HCT116 (cell line): ENCODE measurements around the gene RHOT1. TPM values are rescaled to one million over a fixed set of nuclear protein-coding genes. Genes with fewer than 3 reads are reported as not detected.

Source experiments
- ATAC-seq: fragments of 200-7000 bp; cut with Tn5 transposase; 2 replicates; pipeline ENCODE4 v1.9.1; 2020; ENCODE audit warnings: mild to moderate bottlenecking, moderate library complexity
- BruUV-seq: library from RNA; stranded (reverse); fragments of 400-500 nt; replicated peaks from 2 replicates; lab custom pipeline; 2021; lab: Mats Ljungman, UMichigan
- CTCF ChIA-PET: fragments of 300-600 bp; sonication (Branson Sonifier 250); formaldehyde crosslinking; loops from one replicate; lab custom pipeline; 2021; ENCODE audit warnings: antibody characterized with exemption; lab: Charles Lee
- POLR2A ChIA-PET: fragments of 300-600, 350-600 bp; sonication (Branson Sonifier 250); formaldehyde crosslinking; loops from one replicate; lab custom pipeline; 2021; ENCODE audit warnings: antibody characterized with exemption; lab: Charles Lee
- RAD21 ChIA-PET, 2 experiments: fragments of 300-600 bp; sonication (Branson Sonifier 250); formaldehyde crosslinking; loops; one replicate each; lab custom pipeline; 2023; ENCODE audit warnings: low total read pairs in 2 of 2; ENCODE audit not compliant: uncharacterized antibody in 2 of 2, unreplicated experiment in 2 of 2, low non-redundant PET in 1 of 2; lab: Charles Lee
- DNase-seq: peaks from one replicate; pipeline ENCODE4 v3.0.0-alpha.2; 2010; ENCODE audit warnings: low read depth, low spot score
- H2AFZ ChIP-seq: fragments of 200-600 bp; shearing (Covaris generic), sonication (generic); 2 replicates; pipeline ENCODE4 v1.6.1; 2017; ENCODE audit warnings: low read depth, mixed run types, mixed read lengths, antibody characterized with exemption, low read length; ENCODE audit not compliant: poor library complexity, severe bottlenecking
- H3K27ac ChIP-seq: 2 replicates; pipeline ENCODE4 v1.5.1; 2012; ENCODE audit warnings: low read depth, low read length
- H3K27me3 ChIP-seq: fragments of 200-600 bp; sonication (generic); 2 replicates; pipeline ENCODE4 v1.6.1; 2016; ENCODE audit warnings: mixed run types, low read length, mixed read lengths; ENCODE audit not compliant: insufficient read depth
- H3K36me3 ChIP-seq, 2 experiments: fragments of 200-500 bp in 1 of 2; fragments of 200-600 bp in 1 of 2; sonication (Bioruptor generic) in 1 of 2; sonication (generic) in 1 of 2; 2 replicates each; pipeline versions ENCODE4 v1.5.1 to v1.6.1; 2014 to 2016; ENCODE audit warnings: low read length in 2 of 2, inconsistent platforms in 1 of 2, mixed read lengths in 1 of 2, mixed run types in 1 of 2; ENCODE audit not compliant: insufficient read depth in 2 of 2, control insufficient read depth in 1 of 2
- H3K4me1 ChIP-seq, 2 experiments: fragments of 200-600 bp in 1 of 2; sonication (generic) in 1 of 2; 2 replicates each; pipeline versions ENCODE4 v1.5.1 to v1.6.1; 2012 to 2017; ENCODE audit warnings: low read length in 2 of 2, inconsistent platforms in 1 of 2, mild to moderate bottlenecking in 1 of 2, mixed read lengths in 1 of 2, mixed run types in 1 of 2, moderate library complexity in 1 of 2; ENCODE audit not compliant: insufficient read depth in 2 of 2, control insufficient read depth in 1 of 2
- H3K4me2 ChIP-seq: fragments of 200-600 bp; sonication (generic); 2 replicates; pipeline ENCODE4 v1.6.1; 2017; ENCODE audit warnings: mixed run types, low read length, mixed read lengths
- H3K4me3 ChIP-seq, 2 experiments: fragments of 200-600 bp in 1 of 2; sonication (generic) in 1 of 2; replicated peaks in 1 of 2; 2 replicates each; pipeline ENCODE4 v1.5.1; 2011 to 2016; ENCODE audit warnings: low read length in 2 of 2, control low read depth in 1 of 2, low read depth in 1 of 2, mild to moderate bottlenecking in 1 of 2, mixed read lengths in 1 of 2, mixed run types in 1 of 2
- H3K79me2 ChIP-seq: fragments of 200-600 bp; sonication (generic); 2 replicates; pipeline ENCODE4 v1.6.1; 2017; ENCODE audit warnings: mild to moderate bottlenecking, mixed run types, low read length, moderate library complexity, mixed read lengths; ENCODE audit not compliant: insufficient read depth
- H3K9ac ChIP-seq: fragments of 200-600 bp; sonication (generic); 2 replicates; pipeline ENCODE4 v1.6.1; 2016; ENCODE audit warnings: low read length, mixed read lengths
- H3K9me2 ChIP-seq: fragments of 200-600 bp; sonication (generic), shearing (Covaris generic); 2 replicates; pipeline ENCODE4 v1.6.1; 2017; ENCODE audit warnings: mixed run types, mild to moderate bottlenecking, moderate library complexity; ENCODE audit not compliant: insufficient read depth
- H3K9me3 ChIP-seq, 2 experiments: fragments of 200-500 bp in 1 of 2; fragments of 200-600 bp in 1 of 2; sonication (Bioruptor generic) in 1 of 2; sonication (generic) in 1 of 2; 2 replicates each; pipeline ENCODE4 v1.6.1; 2014 to 2017; ENCODE audit warnings: low read length in 2 of 2, mixed read lengths in 2 of 2, inconsistent platforms in 1 of 2, low read depth in 1 of 2, mild to moderate bottlenecking in 1 of 2, mixed run types in 1 of 2, moderate library complexity in 1 of 2; ENCODE audit not compliant: control insufficient read depth in 1 of 2, insufficient read depth in 1 of 2
- H4K20me1 ChIP-seq: fragments of 200-600 bp; sonication (generic), shearing (Covaris generic); 2 replicates; pipeline ENCODE4 v1.6.1; 2017; ENCODE audit warnings: mixed run types, mild to moderate bottlenecking, moderate library complexity; ENCODE audit not compliant: insufficient read depth
- ATF3 ChIP-seq: IDR thresholded peaks from 2 replicates; pipeline ENCODE4 v1.6.1; 2012
- CBX3 ChIP-seq: IDR thresholded peaks from 2 replicates; pipeline ENCODE4 v1.6.1; 2012; ENCODE audit warnings: low read depth
- POLR2AphosphoS5 ChIP-seq: IDR thresholded peaks from 2 replicates; pipeline ENCODE4 v1.6.1; 2011; ENCODE audit warnings: mild to moderate bottlenecking, low read depth, low read length, moderate library complexity
- RAD21 ChIP-seq: IDR thresholded peaks from 2 replicates; pipeline ENCODE4 v1.6.1; 2012; ENCODE audit warnings: low read depth, mild to moderate bottlenecking
- ZFX ChIP-seq: fragments of 450-650 bp; IDR thresholded peaks from 2 replicates; pipeline ENCODE4 v1.6.1; 2017
- intact Hi-C: fragments of 100-400 bp; cut with micrococcal nuclease; formaldehyde crosslinking; loops from 2 replicates; pipeline ENCODE4 v1.10.0; 2022
- total RNA-seq: library from RNA; stranded (reverse); gene quantifications from one replicate; pipeline ENCODE4 v1.2.1, GENCODE V29; 2021; ENCODE audit not compliant: unreplicated experiment

The RHOT1 gene
- total RNA-seq, 1 experiment from 2014 or later = 33.3 TPM

- peak overlapping the region; percentile 73 for H3K4me2 ChIP-seq
- H3K79me2 ChIP-seq = no peaks in the 10 kb centered on the region
- DNase-seq (no peak), ATAC-seq (no peak)
- no peak for TF ChIP-seq ATF3
- no peaks in the 10 kb centered on the region for H4K20me1 ChIP-seq
- ChIA-PET POLR2A (no interaction called here), RAD21 (no interaction called here), CTCF (interaction anchor here (0.6 kb wide), 1 partner anchor 39 kb away, joined by 3 read pairs; no protein-coding TSS in a partner anchor)
- no peak overlapping the region for H3K4me3 ChIP-seq
- H3K9me2 ChIP-seq = no peaks in the 10 kb centered on the region
- H3K36me3 ChIP-seq = no peaks in the 10 kb centered on the region
- H3K27ac ChIP-seq = no peak overlapping the region
- H3K9me3 ChIP-seq = no peaks in the 10 kb centered on the region
- peaks cover 4 to 36% of the 10 kb centered on the region in 2 experiments; a peak in 3 of 4 replicates for H3K4me1 ChIP-seq
- H3K9ac ChIP-seq = no peak overlapping the region
- no peak overlapping the region for H2AFZ ChIP-seq
- no TSS peak for BruUV-seq
- intact Hi-C loops = no loop called here
- no peaks in the 10 kb centered on the region; the same call in 1 of the 2 replicates for H3K27me3 ChIP-seq
These were observed 122.5 kb downstream of the RHOT1 start for GRCh38 chr17:32264823-32265191.

GRCh38 chr17:32265192-32265923 lies 123.1 kb downstream of the RHOT1 start, which contains the start of gene RHBDL3:
Gene RHBDL3, plus strand, starts transcription at chr17:32265832. Its CDS starts 358 bp downstream, at chr17:32266190.
- no TSS peak for BruUV-seq
- H4K20me1 ChIP-seq = no peaks in the 10 kb centered on the region
- H3K4me1 ChIP-seq = peaks cover 4 to 36% of the 10 kb centered on the region in 2 experiments; a peak in 3 of 4 replicates
- DNase-seq (no peak), ATAC-seq (peak; percentile 80)
- ChIA-PET RAD21 (no interaction called here), CTCF (interaction anchor here (0.6 kb wide), 1 partner anchor 39 kb away, joined by 3 read pairs; no protein-coding TSS in a partner anchor), POLR2A (no interaction called here)
- peak within 1 kb of the TSS; percentile 51 to 65 for H3K4me3 ChIP-seq
- intact Hi-C loops = no loop called here
- peak within 1 kb of the TSS; percentile 49 for H3K9ac ChIP-seq
- no peaks in the 10 kb centered on the region for H3K36me3 ChIP-seq
- H3K27me3 ChIP-seq = no peaks in the 10 kb centered on the region; the same call in 1 of the 2 replicates
- H3K27ac ChIP-seq = peak within 1 kb of the TSS; percentile 31; the same call in 1 of the 2 replicates
- no peak within 1 kb of the TSS for H2AFZ ChIP-seq
- H3K9me3 ChIP-seq = no peaks in the 10 kb centered on the region
- no peaks in the 10 kb centered on the region for H3K9me2 ChIP-seq
- no peaks in the 10 kb centered on the region for H3K79me2 ChIP-seq
- TF ChIP-seq RAD21 (no peak), ZFX (peak; percentile 38; the same call in 1 of the 2 replicates), POLR2AphosphoS5 (no peak), CBX3 (no peak)
- H3K4me2 ChIP-seq = peak within 1 kb of the TSS; percentile 88
